Measurements from ENCODE around the gene XPO6. TPM values are rescaled to one million over a fixed set of nuclear protein-coding genes. Genes with fewer than 3 reads are reported as not detected.
"Not testable (repeated sequence)": the region's sequence is repeated elsewhere in the genome, so short reads cannot be mapped to it uniquely, and the experiment has no call there.

XPO6 gene
- total RNA-seq, 1 donor from 2014 or later = 84.8 TPM

DNA sequence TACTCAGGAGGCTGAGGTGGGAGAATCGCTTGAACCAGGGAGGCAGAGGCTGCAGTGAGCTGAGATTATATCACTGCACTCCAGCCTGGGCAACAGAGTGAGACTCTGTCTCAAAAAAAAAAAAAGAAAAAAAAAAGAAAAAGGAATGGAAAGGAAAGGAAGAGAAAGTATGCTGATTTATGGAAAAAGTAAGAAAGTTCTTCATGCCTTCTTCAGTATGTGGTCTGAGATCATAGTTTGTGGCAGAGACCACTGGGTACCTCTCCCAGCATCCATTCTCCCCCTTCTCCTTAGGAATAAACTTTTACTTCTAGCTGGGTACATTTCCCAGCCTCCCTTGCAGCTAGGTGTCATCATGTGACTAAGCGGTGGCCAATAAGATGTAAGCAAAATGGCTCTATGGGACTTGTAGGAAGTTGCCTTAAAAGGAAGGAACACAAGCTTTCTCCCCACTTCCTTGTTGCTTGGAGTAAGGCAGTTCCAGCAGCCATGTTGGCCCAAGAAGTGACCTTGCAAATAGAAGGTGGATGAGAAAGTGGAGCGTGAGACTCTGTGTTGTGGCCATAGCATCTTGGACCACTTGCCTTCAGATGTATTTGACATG, 26.1 kb upstream of the XPO6 start:
- Histone ChIP-seq H3K36me3 (ENCODE audit: control insufficient read depth, insufficient read depth, low read length) (no peaks in the 10 kb centered on the region), H3K27me3 (ENCODE audit: control insufficient read depth, insufficient read depth, low read length) (no peaks in the 10 kb centered on the region), H3K4me3 (ENCODE audit: low read depth, low read length) (no peak overlapping the region)
- DNase-seq (ENCODE audit: low read depth) (no peak), FAIRE-seq (no peak)
- TF ChIP-seq, protein P1, sequence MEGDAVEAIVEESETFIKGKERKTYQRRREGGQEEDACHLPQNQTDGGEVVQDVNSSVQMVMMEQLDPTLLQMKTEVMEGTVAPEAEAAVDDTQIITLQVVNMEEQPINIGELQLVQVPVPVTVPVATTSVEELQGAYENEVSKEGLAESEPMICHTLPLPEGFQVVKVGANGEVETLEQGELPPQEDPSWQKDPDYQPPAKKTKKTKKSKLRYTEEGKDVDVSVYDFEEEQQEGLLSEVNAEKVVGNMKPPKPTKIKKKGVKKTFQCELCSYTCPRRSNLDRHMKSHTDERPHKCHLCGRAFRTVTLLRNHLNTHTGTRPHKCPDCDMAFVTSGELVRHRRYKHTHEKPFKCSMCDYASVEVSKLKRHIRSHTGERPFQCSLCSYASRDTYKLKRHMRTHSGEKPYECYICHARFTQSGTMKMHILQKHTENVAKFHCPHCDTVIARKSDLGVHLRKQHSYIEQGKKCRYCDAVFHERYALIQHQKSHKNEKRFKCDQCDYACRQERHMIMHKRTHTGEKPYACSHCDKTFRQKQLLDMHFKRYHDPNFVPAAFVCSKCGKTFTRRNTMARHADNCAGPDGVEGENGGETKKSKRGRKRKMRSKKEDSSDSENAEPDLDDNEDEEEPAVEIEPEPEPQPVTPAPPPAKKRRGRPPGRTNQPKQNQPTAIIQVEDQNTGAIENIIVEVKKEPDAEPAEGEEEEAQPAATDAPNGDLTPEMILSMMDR (IDR thresholded peaks at IDR 0.05; ENCODE audit: insufficient read depth, low read length, severe bottlenecking) = no peak

DNA sequence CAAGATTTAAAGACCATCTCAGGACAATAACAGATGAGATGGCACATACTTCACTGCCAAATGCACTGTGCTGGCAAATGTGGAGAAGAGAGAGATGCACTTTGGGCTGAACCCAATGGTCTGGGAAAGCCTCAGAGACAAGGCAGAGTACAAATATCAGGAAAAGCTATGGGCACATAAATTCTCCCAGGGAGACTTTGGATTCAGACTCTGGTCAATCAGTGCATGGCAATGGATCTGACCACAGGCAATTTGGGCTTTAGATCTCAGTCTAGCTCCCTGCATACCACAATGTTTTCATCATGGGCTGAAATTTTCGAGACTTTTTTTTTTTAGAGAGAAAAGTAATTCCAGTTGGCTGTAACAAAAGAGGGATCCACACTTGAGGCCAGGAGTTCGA, 20.0 kb upstream of the XPO6 start:
- Histone ChIP-seq H3K27me3 (ENCODE audit: control insufficient read depth, insufficient read depth, low read length) (no peaks in the 10 kb centered on the region), H3K36me3 (ENCODE audit: control insufficient read depth, insufficient read depth, low read length) (no peaks in the 10 kb centered on the region), H3K4me3 (ENCODE audit: low read depth, low read length) (no peak overlapping the region)
- TF ChIP-seq, protein P1 (IDR thresholded peaks at IDR 0.05; ENCODE audit: insufficient read depth, low read length, severe bottlenecking) = no peak
- FAIRE-seq (no peak), DNase-seq (ENCODE audit: low read depth) (no peak)

DNA sequence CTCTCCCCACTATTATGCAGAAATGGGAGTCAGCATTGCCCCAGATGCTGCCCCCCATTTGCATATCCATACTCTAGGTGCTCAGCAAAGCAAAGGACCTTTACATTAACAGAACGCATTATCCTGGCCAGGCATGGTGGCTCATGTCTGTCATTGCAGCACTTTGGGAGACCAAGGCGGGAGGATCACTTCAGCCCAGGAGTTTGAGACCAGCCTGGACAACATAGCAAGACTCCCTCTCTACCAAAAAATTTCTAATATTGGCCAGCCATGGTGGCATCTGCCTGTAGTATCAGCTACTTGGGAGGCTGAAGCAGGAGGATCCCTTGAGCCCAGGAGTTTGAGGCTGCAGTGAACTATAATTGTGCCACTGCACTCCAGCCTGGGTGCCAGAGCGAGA, 12.1 kb upstream of the XPO6 start:
- FAIRE-seq; DNase-seq (ENCODE audit: low read depth); H3K4me3 ChIP-seq (ENCODE audit: low read depth, low read length); H3K27me3 ChIP-seq (ENCODE audit: control insufficient read depth, insufficient read depth, low read length); H3K36me3 ChIP-seq (ENCODE audit: control insufficient read depth, insufficient read depth, low read length): not testable (repeated sequence)

DNA sequence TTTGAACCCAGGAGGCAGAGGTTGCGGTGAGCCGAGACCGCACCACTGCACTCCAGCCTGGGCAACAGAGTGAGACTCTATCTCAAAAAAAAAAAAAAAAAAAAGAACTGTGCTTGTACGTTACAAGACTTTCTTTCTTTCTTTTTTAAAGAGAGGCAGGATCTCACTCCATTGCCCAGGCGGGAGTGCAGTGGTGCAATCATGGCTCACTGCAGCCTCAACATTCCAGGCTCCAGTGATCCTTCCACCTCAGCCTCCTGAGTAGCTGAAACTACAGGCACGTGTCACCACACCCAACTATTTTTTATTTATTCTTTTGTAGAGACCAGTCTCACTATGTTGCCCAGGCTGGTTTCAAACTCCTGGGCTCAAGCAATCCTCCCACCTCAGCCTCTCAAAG, 8.0 kb upstream of the XPO6 start:
- DNase-seq (ENCODE audit: low read depth); H3K4me3 ChIP-seq (ENCODE audit: low read depth, low read length); H3K36me3 ChIP-seq (ENCODE audit: control insufficient read depth, insufficient read depth, low read length); FAIRE-seq; H3K27me3 ChIP-seq (ENCODE audit: control insufficient read depth, insufficient read depth, low read length): not testable (repeated sequence)

DNA sequence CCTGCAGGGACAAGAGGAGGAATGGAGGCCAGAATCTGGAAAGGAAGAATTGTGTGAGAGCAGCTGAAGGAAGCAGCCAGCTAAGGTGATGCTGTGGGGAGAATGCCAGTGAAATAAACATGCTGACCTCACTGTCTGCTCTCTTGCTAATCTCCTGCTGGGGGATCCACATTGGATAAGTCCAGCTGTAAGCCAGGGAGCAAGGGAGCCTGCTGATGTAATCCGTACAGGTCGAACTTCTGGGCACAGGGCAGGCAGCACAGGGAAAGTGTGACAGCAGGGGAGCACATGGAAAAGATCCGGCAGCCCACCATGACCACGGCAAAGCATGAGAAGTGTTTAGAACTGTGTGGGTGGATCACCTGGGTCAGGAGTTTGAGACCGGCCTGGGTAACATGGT, 7.5 kb upstream of the XPO6 start:
- Histone ChIP-seq H3K4me3 (ENCODE audit: low read depth, low read length) (no peak overlapping the region), H3K27me3 (ENCODE audit: control insufficient read depth, insufficient read depth, low read length) (no peaks in the 10 kb centered on the region), H3K36me3 (ENCODE audit: control insufficient read depth, insufficient read depth, low read length) (no peaks in the 10 kb centered on the region)
- FAIRE-seq = no peak
- DNase-seq (ENCODE audit: low read depth) = no peak
- TF ChIP-seq, protein P1 (IDR thresholded peaks at IDR 0.05; ENCODE audit: insufficient read depth, low read length, severe bottlenecking) = no peak

- no peak for FAIRE-seq
- DNase-seq (ENCODE audit: low read depth) = peak; percentile 49
- H3K4me3 ChIP-seq (ENCODE audit: low read depth, low read length) = no peak overlapping the region
- TF ChIP-seq, protein P1 (IDR thresholded peaks at IDR 0.05; ENCODE audit: insufficient read depth, low read length, severe bottlenecking) = peak; percentile 71
- H3K27me3 ChIP-seq (ENCODE audit: control insufficient read depth, insufficient read depth, low read length) = no peaks in the 10 kb centered on the region
- no peaks in the 10 kb centered on the region for H3K36me3 ChIP-seq (ENCODE audit: control insufficient read depth, insufficient read depth, low read length)
Measured at GRCh38 chr16:28218109-28218508, 6.3 kb upstream of the XPO6 start.

DNA sequence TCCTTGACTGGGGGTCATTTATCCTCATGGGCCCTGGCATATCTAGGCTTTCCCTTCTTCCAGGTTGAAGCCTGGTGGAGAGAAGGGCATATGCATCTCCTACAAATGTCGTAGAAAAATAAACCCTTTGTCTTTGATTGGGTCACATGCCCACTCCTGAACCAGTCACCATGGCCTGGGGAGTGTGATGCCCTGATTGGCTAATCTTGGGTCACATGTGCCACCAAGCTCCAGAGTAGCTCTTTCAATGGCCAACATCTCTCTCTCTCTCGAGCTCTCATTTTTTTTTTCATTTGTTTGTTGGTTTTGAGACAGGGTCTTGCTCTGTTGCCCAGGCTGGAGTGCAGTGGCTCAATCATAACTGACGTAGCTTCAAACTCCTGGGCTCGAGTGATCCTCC, 5.6 kb upstream of the XPO6 start:
- FAIRE-seq = no peak
- TF ChIP-seq, protein P1 (IDR thresholded peaks at IDR 0.05; ENCODE audit: insufficient read depth, low read length, severe bottlenecking) = no peak
- no peak for DNase-seq (ENCODE audit: low read depth)
- Histone ChIP-seq H3K27me3 (ENCODE audit: control insufficient read depth, insufficient read depth, low read length) (no peaks in the 10 kb centered on the region), H3K4me3 (ENCODE audit: low read depth, low read length) (no peak overlapping the region), H3K36me3 (ENCODE audit: control insufficient read depth, insufficient read depth, low read length) (no peaks in the 10 kb centered on the region)

Data from bronchial epithelial cell (primary cell).